Measurements from ENCODE around the gene DDX19B. TPM values are rescaled to one million over a fixed set of nuclear protein-coding genes. Genes with fewer than 3 reads are reported as not detected.

Gene DDX19B
- total and polyA plus RNA-seq, 9 donors: 18.9 to 45.6 (median 21.6) TPM

DNA sequence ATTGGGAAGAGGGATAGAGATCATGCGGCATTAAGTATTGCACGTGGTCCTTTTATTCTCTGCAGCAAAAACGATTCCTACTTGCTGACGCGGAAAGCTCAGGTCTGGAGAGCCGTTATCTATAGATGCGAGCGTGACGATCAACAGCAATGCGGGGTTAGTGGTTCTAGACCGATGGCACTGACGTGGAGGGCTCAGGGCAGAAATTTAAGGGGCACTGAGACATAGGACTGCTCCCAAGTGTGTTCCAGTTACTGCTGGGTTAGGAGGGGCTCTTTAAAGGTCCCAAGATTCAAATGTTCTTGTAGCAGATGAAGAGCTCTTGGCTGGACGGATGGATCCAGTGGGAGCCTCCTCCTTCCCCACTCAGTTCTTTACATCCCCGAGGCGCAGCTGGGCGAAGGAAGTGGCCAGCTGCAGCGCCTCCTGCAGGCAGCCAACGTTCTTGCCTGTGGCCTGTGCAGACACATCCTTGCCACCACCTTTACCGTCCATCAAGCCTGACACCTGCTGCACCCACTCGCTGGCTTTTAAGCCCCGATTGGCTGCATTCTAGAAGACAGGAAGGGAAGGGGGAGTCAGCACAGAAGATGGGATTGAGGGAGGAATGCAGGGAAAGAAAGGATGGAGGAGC, 46.5 kb upstream of the DDX19B start:
- no peaks in the 10 kb centered on the region for H3K36me3 ChIP-seq
- no peak for DNase-seq

DNA sequence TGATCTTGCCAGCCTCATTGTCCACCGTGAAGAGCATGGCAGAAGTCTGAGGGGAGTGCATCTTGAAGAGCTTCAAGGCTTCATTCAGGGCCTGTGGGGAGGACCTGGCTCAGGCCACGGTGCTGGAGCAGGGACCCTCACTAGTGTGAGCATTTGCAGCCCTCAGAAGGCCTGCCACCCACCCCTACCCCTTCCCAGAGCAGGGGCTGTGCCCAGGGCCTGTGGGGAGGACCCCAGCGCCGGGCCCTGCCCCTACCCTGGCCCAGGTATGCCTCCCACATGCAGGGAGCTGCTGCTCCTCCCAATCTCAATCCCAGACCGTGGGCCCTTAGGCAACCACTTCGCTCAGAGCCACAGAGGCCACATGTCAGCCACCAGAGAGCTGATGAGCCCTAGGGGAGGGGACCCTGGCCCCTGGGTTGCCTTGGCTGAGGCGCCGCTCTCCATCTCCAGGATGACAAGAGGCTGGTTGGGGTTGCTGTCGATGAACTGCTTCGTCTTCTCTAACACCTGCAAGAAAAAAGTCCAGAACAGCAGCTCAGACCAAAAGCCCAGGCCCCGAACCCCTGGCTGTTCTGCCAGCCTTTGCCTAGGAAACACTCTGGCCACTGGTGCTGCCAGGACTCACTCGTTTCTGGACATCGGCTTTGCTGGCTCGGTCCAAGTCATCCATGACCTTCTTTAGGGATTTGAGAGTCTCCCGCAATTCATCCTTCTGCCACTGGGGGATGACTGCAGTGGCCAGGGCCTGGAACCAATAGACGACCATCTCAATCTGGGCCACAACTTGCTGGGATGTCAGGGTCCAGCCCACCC, 45.5 kb upstream of the DDX19B start:
- H3K27me3 ChIP-seq: no peaks in the 10 kb centered on the region
- DNase-seq: no peak
- no peak overlapping the region for H3K4me3 ChIP-seq
- H3K27ac ChIP-seq: no peak overlapping the region
- intact Hi-C loops (cut with DNase I): loop anchor here in 1 of 4 donors (2.0 kb wide), 1 partner anchor 35 kb away; the partner anchor contains the start of gene AARS1
- TF ChIP-seq, protein P1, sequence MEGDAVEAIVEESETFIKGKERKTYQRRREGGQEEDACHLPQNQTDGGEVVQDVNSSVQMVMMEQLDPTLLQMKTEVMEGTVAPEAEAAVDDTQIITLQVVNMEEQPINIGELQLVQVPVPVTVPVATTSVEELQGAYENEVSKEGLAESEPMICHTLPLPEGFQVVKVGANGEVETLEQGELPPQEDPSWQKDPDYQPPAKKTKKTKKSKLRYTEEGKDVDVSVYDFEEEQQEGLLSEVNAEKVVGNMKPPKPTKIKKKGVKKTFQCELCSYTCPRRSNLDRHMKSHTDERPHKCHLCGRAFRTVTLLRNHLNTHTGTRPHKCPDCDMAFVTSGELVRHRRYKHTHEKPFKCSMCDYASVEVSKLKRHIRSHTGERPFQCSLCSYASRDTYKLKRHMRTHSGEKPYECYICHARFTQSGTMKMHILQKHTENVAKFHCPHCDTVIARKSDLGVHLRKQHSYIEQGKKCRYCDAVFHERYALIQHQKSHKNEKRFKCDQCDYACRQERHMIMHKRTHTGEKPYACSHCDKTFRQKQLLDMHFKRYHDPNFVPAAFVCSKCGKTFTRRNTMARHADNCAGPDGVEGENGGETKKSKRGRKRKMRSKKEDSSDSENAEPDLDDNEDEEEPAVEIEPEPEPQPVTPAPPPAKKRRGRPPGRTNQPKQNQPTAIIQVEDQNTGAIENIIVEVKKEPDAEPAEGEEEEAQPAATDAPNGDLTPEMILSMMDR (IDR thresholded peaks at IDR 0.05): no peak
- TF ChIP-seq POLR2A (IDR thresholded peaks at IDR 0.05) (no peak), EP300 (IDR thresholded peaks at IDR 0.05) (no peak)
- WGBS, 3 donors: 70 to 76% (median 71%) methylated on average over 16 of the region's 16 CpGs
- H3K36me3 ChIP-seq: no peaks in the 10 kb centered on the region
- H3K9me3 ChIP-seq: no peaks in the 10 kb centered on the region
- H3K4me1 ChIP-seq (ENCODE audit: insufficient read depth): peaks cover 2% of the 10 kb centered on the region

More for the DNA sequence above, 46.5 kb upstream of the DDX19B start:
- Histone ChIP-seq H3K4me1 (ENCODE audit: insufficient read depth) (peaks cover 2% of the 10 kb centered on the region), H3K27me3 (no peaks in the 10 kb centered on the region), H3K9me3 (no peaks in the 10 kb centered on the region), H3K27ac (no peak overlapping the region), H3K4me3 (no peak overlapping the region)
- WGBS, 3 donors: 69 to 83% (median 72%) methylated on average over 21 of the region's 21 CpGs
- no peak for TF ChIP-seq POLR2A (IDR thresholded peaks at IDR 0.05)
- TF ChIP-seq EP300 (IDR thresholded peaks at IDR 0.05): no peak
- TF ChIP-seq, protein P1 (IDR thresholded peaks at IDR 0.05): no peak
- intact Hi-C loops (cut with DNase I): loop anchor here in 1 of 4 donors (2.0 kb wide), 1 partner anchor 36 kb away; the partner anchor contains the start of gene AARS1

DNA sequence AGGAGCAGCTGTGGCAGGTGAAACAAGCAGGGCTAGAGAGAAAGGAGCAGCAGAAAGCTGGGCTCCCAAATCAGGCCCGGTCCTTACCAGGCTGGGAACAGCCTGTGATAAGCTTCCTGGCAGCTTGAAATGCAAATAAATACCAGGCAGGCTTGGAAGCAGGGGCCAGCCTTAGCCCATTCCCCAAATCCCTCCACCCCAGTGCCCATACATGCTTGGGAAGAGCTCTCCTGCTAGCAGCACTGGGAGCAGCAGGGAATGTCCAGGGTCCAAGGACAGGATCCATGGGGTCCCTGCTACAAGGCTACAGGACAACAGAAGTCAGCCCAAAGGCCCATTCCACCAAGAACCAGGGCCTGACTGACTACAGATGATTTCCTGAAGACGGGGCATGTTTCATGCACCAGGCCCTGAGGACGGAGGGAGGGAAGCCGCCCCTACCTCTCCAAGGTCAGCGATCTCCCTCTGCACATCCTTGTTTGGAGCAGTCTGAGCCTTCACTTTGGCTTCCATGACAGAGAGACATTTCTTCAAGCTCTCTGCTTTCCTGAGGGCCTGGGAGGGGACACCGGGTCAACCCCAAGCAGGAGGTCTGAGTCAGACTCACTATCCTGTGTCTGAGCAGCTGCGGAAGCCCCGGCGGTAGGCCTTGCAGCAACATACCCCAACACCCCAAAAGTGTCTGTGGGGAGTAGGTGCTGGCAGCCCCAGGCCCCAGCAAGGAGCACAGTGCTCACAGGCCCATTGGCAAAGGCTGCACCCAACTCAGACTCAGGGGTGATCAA, 44.6 kb upstream of the DDX19B start:
- intact Hi-C loops (cut with DNase I): no loop called here
- H3K27me3 ChIP-seq: no peaks in the 10 kb centered on the region
- DNase-seq: no peak
- H3K4me1 ChIP-seq (ENCODE audit: insufficient read depth): peaks cover 2% of the 10 kb centered on the region
- WGBS, 3 donors: 81 to 87% (median 83%) methylated on average over 9 of the region's 9 CpGs
- no peak overlapping the region for H3K27ac ChIP-seq
- H3K36me3 ChIP-seq: no peaks in the 10 kb centered on the region
- TF ChIP-seq POLR2A (IDR thresholded peaks at IDR 0.05) (no peak), EP300 (IDR thresholded peaks at IDR 0.05) (no peak)
- TF ChIP-seq, protein P1 (IDR thresholded peaks at IDR 0.05): no peak
- H3K4me3 ChIP-seq: no peak overlapping the region
- H3K9me3 ChIP-seq: no peaks in the 10 kb centered on the region

DNA sequence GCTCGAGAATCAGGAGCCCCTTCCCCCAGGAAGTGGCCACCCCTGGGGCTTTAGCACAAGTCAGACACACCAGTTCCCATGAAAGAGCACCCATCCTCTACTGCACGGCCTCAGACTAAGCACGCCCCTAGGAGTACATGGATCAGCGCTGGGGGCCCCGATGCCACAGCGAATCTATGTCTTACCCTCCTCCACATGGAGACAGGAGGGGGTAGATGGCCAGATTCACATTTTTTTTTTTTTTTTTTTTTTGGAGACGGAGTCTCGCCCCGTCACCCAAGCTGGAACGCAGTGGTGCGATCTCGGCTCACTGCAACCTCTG, 44.1 kb upstream of the DDX19B start:
- Histone ChIP-seq H3K4me1 (ENCODE audit: insufficient read depth) (peaks cover 2% of the 10 kb centered on the region), H3K27ac (no peak overlapping the region), H3K36me3 (no peaks in the 10 kb centered on the region), H3K27me3 (no peaks in the 10 kb centered on the region), H3K9me3 (no peaks in the 10 kb centered on the region), H3K4me3 (no peak overlapping the region)
- WGBS, 3 donors: 92 to 94% (median 94%) methylated on average over 12 of the region's 12 CpGs
- intact Hi-C loops (cut with DNase I): no loop called here
- DNase-seq: no peak
- TF ChIP-seq EP300 (IDR thresholded peaks at IDR 0.05): no peak
- TF ChIP-seq, protein P1 (IDR thresholded peaks at IDR 0.05): no peak
- no peak for TF ChIP-seq POLR2A (IDR thresholded peaks at IDR 0.05)

Data from ovary (tissue), 9 donors.